Measurements from ENCODE around the gene APOBEC4. TPM values are rescaled to one million over a fixed set of nuclear protein-coding genes. Genes with fewer than 3 reads are reported as not detected.
"Not testable (repeated sequence)": the region's sequence is repeated elsewhere in the genome, so short reads cannot be mapped to it uniquely, and the experiment has no call there.

Gene APOBEC4
- total RNA-seq, 2 donors from 2014 or later, result not detected

- Histone ChIP-seq H3K27ac (no peak overlapping the region), H3K36me3 (replicated peaks in 1 of 2; ENCODE audit: insufficient read depth in 1 of 2, low read depth in 2 of 2) (no peaks in the 10 kb centered on the region), H3K4me3 (no peak overlapping the region), H3K4me1 (peaks cover 9% of the 10 kb centered on the region), H3K9me3 (no peaks in the 10 kb centered on the region), H3K27me3 (no peaks in the 10 kb centered on the region)
- TF ChIP-seq, protein P1, sequence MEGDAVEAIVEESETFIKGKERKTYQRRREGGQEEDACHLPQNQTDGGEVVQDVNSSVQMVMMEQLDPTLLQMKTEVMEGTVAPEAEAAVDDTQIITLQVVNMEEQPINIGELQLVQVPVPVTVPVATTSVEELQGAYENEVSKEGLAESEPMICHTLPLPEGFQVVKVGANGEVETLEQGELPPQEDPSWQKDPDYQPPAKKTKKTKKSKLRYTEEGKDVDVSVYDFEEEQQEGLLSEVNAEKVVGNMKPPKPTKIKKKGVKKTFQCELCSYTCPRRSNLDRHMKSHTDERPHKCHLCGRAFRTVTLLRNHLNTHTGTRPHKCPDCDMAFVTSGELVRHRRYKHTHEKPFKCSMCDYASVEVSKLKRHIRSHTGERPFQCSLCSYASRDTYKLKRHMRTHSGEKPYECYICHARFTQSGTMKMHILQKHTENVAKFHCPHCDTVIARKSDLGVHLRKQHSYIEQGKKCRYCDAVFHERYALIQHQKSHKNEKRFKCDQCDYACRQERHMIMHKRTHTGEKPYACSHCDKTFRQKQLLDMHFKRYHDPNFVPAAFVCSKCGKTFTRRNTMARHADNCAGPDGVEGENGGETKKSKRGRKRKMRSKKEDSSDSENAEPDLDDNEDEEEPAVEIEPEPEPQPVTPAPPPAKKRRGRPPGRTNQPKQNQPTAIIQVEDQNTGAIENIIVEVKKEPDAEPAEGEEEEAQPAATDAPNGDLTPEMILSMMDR (IDR thresholded peaks at IDR 0.05), result no peak
- no peak for TF ChIP-seq POLR2A (IDR thresholded peaks at IDR 0.05)
- intact Hi-C loops (cut with DNase I), result no loop called here
- no peak for DNase-seq
- ATAC-seq, result no peak
Measured at GRCh38 chr1:183689762-183690204, 36.7 kb upstream of the APOBEC4 start.

GRCh38 chr1:183688341-183689060 is 35.4 kb upstream of the APOBEC4 start:
- WGBS, 2 donors, result 77 to 85% methylated on average over 2 of the region's 2 CpGs
- no peak for TF ChIP-seq POLR2A (IDR thresholded peaks at IDR 0.05)
- no peak for DNase-seq

DNA sequence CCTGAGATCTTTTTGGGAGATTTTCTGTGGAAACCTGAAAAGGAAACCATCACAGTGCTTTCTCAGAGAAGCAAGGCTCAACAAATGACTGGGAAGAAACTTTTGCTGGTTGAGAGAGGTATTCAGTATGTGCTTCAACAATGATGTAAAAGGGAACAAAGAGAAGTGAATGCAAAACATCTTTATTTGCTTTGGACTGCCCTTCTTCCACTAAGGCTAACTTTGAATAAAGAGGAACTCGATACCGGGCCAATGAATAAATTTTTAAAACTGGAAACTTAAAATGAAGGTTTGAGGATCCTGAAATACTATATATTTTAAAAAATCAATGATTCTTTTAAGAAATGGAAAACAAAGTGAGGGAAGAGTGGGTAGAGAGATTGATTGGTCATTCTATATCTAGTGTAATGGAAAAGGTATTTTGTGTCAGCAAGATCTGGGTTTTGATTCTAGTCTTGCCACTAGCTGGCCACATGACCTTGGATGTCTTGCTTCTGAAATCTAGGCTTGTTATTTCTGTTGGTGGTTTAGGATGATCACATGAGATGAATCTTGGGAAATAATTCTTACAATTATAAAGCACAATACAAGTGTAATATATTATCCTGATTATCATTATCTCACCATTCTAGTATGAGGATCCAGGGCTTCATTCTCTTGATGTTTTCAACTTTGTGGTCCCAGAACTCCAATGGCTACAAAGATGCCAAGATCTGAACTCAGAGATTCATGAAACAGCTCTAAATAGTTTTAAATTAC is 34.6 kb upstream of the APOBEC4 start:
- Histone ChIP-seq H3K36me3 (replicated peaks in 1 of 2; ENCODE audit: insufficient read depth in 1 of 2, low read depth in 2 of 2) (no peaks in the 10 kb centered on the region), H3K27me3 (no peaks in the 10 kb centered on the region), H3K4me3 (no peak overlapping the region), H3K4me1 (no peaks in the 10 kb centered on the region), H3K9me3 (no peaks in the 10 kb centered on the region), H3K27ac (no peak overlapping the region)
- intact Hi-C loops (cut with DNase I), result no loop called here
- ATAC-seq, result no peak
- TF ChIP-seq POLR2A (IDR thresholded peaks at IDR 0.05), result no peak
- TF ChIP-seq, protein P1 (IDR thresholded peaks at IDR 0.05), result no peak
- no peak for DNase-seq
- 78 to 80% methylated on average over 2 of the region's 2 CpGs for WGBS, 2 donors

More at GRCh38 chr1:183688341-183689060, 35.4 kb upstream of the APOBEC4 start:
- Histone ChIP-seq H3K9me3 (no peaks in the 10 kb centered on the region), H3K4me1 (no peaks in the 10 kb centered on the region), H3K36me3 (replicated peaks in 1 of 2; ENCODE audit: insufficient read depth in 1 of 2, low read depth in 2 of 2) (no peaks in the 10 kb centered on the region), H3K27me3 (no peaks in the 10 kb centered on the region), H3K4me3 (no peak overlapping the region), H3K27ac (no peak overlapping the region)
- no peak for ATAC-seq
- intact Hi-C loops (cut with DNase I), result no loop called here

DNA sequence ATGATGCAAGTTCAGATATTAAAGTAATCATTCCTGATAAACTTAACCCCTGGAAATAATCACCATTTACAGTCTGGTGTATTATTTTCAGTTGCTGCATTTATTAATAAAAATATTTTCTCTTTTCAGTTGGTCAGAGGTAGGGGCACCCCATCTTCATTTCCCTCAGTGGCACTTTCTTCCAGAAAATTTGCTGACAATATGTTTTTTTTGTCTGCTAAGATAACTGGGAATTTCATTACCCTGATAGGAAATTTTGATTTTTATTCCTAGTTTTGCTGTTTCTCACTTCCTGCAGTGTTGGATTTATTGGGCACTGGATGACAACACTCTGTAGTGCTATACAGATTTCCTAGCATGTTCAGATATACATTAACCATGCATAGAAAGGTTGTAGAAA is 33.1 kb upstream of the APOBEC4 start:
- H3K36me3 ChIP-seq (replicated peaks in 1 of 2; ENCODE audit: insufficient read depth in 1 of 2, low read depth in 2 of 2), result no peaks in the 10 kb centered on the region
- no peak for ATAC-seq

GRCh38 chr1:183685112-183685713 is 32.1 kb upstream of the APOBEC4 start:
- Histone ChIP-seq H3K9me3 (no peaks in the 10 kb centered on the region), H3K4me1 (no peaks in the 10 kb centered on the region), H3K27ac (no peak overlapping the region), H3K36me3 (replicated peaks in 1 of 2; ENCODE audit: insufficient read depth in 1 of 2, low read depth in 2 of 2) (no peaks in the 10 kb centered on the region), H3K27me3 (no peaks in the 10 kb centered on the region), H3K4me3 (no peak overlapping the region)
- WGBS, 2 donors, result 19 to 20% methylated on average over 3 of the region's 3 CpGs
- DNase-seq (peak; percentile 16 to 39 (median 28)), ATAC-seq (peak; percentile 62)
- no peak for TF ChIP-seq POLR2A (IDR thresholded peaks at IDR 0.05)
- TF ChIP-seq, protein P1 (IDR thresholded peaks at IDR 0.05), result peak in 6 of 7 experiments; percentile 58 to 88 (median 64)
- intact Hi-C loops (cut with DNase I), result no loop called here

More for the DNA sequence above, 33.1 kb upstream of the APOBEC4 start:
- Histone ChIP-seq H3K27me3 (no peaks in the 10 kb centered on the region), H3K4me3 (no peak overlapping the region), H3K4me1 (no peaks in the 10 kb centered on the region), H3K27ac (no peak overlapping the region), H3K9me3 (no peaks in the 10 kb centered on the region)
- no peak for DNase-seq
- TF ChIP-seq, protein P1 (IDR thresholded peaks at IDR 0.05), result no peak
- no peak for TF ChIP-seq POLR2A (IDR thresholded peaks at IDR 0.05)
- intact Hi-C loops (cut with DNase I), result no loop called here

GRCh38 chr1:183679363-183679762 is 26.2 kb upstream of the APOBEC4 start:
- WGBS, 2 donors, result 90 to 92% methylated on average over 4 of the region's 4 CpGs
- intact Hi-C loops (cut with DNase I); H3K27ac ChIP-seq; H3K4me3 ChIP-seq; ATAC-seq; DNase-seq; H3K4me1 ChIP-seq; H3K27me3 ChIP-seq; H3K9me3 ChIP-seq; H3K36me3 ChIP-seq (replicated peaks in 1 of 2; ENCODE audit: insufficient read depth in 1 of 2, low read depth in 2 of 2): not testable (repeated sequence)

Measured in body of pancreas (tissue), 4 donors.